LNCaP clone FGC (cell line): ENCODE data around the gene OXCT1.

Experiments
- DNase-seq: peaks from one replicate; pipeline ENCODE4 v3.0.0-alpha.2; 2011; ENCODE audit warnings: low read depth
- H3K4me3 ChIP-seq: 2 replicates; pipeline ENCODE4 v1.5.1; 2011; ENCODE audit warnings: mild to moderate bottlenecking, low read depth, low read length, control low read depth
- TF ChIP-seq, protein P1 (sequence below): IDR thresholded peaks from 2 replicates; pipeline ENCODE4 v1.5.1; 2012; ENCODE audit warnings: mild to moderate bottlenecking; ENCODE audit not compliant: control insufficient read depth, insufficient read depth; ENCODE audit errors: extremely low read depth

Gene OXCT1

DNA sequence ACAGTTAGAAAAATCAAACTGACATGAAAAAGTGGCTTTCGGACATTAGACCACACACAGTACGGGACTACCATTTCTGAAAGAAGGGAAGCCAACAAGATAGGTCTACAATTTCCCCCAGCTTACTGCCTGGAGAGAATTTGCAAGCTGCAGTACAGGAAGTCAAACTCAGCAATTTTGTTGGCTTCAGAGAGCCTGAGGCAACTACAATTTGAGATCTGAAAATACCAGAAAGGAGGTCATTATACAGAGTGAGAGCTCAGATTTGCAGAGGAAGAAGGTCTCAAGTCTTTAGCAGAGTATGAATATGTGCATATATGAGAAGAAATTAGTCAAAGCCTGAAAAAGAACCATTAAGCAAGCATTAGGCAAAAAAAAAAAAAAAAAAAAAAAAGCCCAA is 83.0 kb downstream of the OXCT1 start:
- H3K4me3 ChIP-seq: no peak overlapping the region
- TF ChIP-seq, protein P1, sequence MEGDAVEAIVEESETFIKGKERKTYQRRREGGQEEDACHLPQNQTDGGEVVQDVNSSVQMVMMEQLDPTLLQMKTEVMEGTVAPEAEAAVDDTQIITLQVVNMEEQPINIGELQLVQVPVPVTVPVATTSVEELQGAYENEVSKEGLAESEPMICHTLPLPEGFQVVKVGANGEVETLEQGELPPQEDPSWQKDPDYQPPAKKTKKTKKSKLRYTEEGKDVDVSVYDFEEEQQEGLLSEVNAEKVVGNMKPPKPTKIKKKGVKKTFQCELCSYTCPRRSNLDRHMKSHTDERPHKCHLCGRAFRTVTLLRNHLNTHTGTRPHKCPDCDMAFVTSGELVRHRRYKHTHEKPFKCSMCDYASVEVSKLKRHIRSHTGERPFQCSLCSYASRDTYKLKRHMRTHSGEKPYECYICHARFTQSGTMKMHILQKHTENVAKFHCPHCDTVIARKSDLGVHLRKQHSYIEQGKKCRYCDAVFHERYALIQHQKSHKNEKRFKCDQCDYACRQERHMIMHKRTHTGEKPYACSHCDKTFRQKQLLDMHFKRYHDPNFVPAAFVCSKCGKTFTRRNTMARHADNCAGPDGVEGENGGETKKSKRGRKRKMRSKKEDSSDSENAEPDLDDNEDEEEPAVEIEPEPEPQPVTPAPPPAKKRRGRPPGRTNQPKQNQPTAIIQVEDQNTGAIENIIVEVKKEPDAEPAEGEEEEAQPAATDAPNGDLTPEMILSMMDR: no peak
- no peak for DNase-seq

DNA sequence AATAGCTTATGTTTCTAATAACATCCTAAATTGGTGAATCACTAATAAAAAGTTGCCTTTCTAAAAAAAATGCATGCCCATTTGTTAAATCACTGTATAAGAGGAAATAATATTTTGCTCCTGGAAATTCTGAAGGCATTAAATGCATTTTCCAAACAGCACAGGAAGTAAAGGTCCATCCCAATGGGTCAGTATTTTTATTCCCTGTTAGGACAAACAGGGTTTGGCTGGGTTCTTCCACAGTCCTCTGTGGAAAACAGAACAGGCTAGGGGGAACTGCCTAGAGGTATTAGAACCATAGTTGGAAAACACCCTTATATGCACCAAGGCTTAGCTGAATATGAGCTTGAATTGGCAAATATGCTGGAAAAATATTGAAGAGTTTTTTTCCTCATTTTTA is 85.2 kb downstream of the OXCT1 start:
- no peak overlapping the region for H3K4me3 ChIP-seq
- no peak for DNase-seq
- TF ChIP-seq, protein P1: no peak

DNA sequence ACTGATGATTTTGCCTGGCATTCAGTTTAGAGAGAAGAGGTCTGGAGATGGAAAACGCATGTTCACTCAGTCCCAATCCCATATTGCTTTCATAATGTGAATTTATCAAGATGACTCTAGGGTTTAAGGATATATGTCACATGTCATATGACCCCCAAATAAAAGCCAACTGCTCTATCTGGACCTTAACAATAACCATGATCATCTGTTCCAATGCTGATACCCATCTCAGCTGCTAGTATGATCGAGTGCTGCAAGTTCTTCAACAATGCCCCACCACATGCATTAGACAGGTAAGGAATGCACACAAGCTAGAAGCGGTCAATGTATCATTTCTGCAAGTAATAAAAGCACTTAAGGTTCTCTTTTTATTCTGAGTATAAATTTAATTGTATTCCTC is 91.8 kb downstream of the OXCT1 start:
- no peak overlapping the region for H3K4me3 ChIP-seq
- DNase-seq: no peak
- TF ChIP-seq, protein P1: no peak

DNA sequence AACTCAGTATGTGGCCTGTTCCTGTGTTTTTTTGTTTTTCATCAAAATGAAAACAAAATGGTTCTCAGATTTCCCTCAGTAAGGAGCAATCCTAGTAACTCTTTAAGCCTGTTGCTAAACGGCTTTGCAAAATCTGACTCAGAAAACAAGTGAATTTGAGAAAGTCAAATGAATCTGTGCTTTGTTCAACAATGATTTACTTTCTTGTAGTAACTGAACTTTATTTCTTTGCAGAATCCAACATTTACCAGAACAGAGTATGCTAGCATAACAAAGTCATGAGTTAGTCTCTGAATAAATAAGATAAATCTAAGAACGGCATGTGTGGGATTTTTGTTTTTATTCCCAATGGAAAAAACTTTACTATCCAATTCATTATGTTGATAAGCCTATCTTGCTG is 93.8 kb downstream of the OXCT1 start:
- DNase-seq: no peak
- TF ChIP-seq, protein P1: no peak
- H3K4me3 ChIP-seq: no peak overlapping the region

DNA sequence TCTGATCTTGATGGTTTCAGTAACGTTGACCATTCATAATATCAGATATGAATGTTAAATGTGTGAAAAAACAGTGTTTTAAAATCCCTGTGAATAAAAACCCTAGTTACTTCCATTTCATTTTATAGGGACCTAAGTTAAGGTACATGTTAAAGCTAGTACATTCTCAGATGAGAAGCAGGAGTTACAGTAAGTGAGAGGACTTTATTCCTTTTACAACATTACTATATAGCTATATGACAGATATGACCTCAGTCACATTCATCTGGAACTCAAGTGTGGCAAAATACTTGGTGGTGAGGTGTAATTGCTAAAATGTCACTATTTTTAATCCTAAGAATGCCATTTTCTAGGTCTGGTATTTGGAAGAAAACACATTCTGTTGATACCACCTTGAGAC is 96.4 kb downstream of the OXCT1 start:
- TF ChIP-seq, protein P1: no peak
- H3K4me3 ChIP-seq: no peak overlapping the region
- no peak for DNase-seq

DNA sequence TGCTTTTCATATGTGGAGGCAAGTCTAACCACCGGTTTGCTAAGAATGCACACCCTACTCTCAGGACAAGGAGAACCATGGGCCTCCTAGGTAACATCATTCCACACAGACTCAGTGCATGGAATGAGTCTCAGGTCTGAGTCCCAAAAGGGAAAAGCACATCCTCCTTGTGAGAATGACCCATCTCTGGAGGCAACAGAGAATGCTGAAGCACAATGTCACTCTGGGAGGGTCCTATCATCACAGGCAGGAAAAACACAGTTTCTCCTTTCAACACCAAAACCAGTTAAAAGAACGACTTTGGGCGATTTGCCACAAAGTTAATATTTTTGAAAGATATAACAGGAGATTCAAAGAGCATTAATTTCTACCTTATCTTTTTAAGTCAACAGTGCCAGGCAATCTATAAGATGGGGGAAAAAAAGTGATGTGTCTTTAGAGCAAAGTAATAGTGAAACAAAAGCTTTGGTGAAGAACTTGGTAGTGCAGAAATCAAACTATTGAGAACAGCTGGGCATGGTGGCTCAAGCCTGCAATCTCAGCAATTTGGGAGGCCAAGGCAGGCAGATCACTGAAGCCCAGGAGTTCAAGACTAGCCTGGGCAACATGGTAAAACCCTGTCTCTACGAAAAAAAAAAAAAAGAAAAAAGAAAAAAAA is 97.3 kb downstream of the OXCT1 start:
- TF ChIP-seq, protein P1: no peak
- H3K4me3 ChIP-seq: no peak overlapping the region
- DNase-seq: no peak

DNA sequence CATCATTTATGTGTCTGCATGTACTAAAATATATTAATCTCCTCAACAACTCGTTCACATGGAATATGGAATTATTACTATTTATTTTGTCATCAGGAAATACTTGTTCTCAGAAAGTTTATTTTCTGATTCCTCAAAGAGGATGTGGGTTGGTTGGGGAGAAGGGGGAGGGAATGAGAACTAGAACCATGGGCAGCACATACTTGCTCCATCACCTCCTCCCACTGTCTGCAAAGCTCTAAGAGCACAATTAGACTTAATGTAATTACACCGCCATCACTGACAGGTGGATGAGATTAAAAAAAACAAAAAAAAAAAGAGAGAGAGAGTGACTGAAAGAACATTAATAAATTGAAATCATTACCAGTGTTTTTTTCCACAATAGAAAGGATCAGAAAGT is 98.2 kb downstream of the OXCT1 start:
- no peak overlapping the region for H3K4me3 ChIP-seq
- TF ChIP-seq, protein P1: no peak
- no peak for DNase-seq
